K562 (cell line): Measurements from ENCODE around the gene ZSCAN5C.

ENCODE experiments used
- MXI1 ChIP-seq: IDR thresholded peaks from 2 replicates; pipeline ENCODE4 v1.6.1; 2011; ENCODE audit warnings: low read depth, mild to moderate bottlenecking, improper control_type of control experiment, low read length
- SP2 ChIP-seq: IDR thresholded peaks from 2 replicates; pipeline ENCODE4 v1.6.1; 2011; ENCODE audit warnings: mild to moderate bottlenecking, low read depth, low read length, moderate library complexity; ENCODE audit not compliant: poor library complexity, severe bottlenecking; ENCODE audit errors: extremely low read depth
- TCF7 ChIP-seq: sonication (generic); IDR thresholded peaks from 2 replicates; pipeline ENCODE4 v1.6.1; 2016; ENCODE audit warnings: antibody characterized with exemption, borderline replicate concordance
- ZBED1 ChIP-seq: IDR thresholded peaks from 2 replicates; pipeline ENCODE4 v1.6.1; 2014

GRCh38 chr19:56174086-56174485, 28.0 kb upstream of the ZSCAN5C start:
- no peak for TF ChIP-seq MXI1
- TF ChIP-seq TCF7 = no peak
- no peak for TF ChIP-seq ZBED1
- TF ChIP-seq SP2 = no peak
